ENCODE data around the gene SPATA3.

DNA sequence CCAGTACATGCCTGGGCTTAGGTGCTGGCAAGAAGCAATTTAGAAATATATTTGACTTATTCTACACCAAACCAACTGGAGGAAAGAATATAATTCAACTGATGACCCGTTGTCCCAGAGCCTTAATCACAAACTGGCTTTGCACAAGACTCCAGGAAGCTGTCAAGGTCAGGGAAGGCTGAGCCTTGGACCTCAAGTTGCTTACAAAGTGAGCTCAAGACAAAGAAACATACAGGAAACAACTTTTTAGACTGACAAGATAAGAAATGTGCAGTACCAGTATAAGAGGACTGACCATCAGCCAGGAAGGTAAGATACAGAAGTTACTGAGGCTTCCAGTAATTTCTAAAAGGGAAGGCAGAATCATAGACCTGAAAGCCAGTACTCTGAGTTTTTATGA lies 35.9 kb upstream of the SPATA3 start:
- TF ChIP-seq EGR1 (IDR thresholded peaks at IDR 0.05) (no peak), FOXM1 (IDR thresholded peaks at IDR 0.05; ENCODE audit: borderline replicate concordance, low read depth) (no peak), CEBPB (IDR thresholded peaks at IDR 0.05) (no peak), CREB1 (IDR thresholded peaks at IDR 0.05; ENCODE audit: low read depth) (no peak), TCF12 (IDR thresholded peaks at IDR 0.05; ENCODE audit: low read depth) (no peak), TEAD4 (IDR thresholded peaks at IDR 0.05) (no peak), TAF1 (IDR thresholded peaks at IDR 0.05; ENCODE audit: low read depth) (no peak), ZBTB7A (IDR thresholded peaks at IDR 0.05; ENCODE audit: low read depth) (no peak)
- TF ChIP-seq, protein P1, sequence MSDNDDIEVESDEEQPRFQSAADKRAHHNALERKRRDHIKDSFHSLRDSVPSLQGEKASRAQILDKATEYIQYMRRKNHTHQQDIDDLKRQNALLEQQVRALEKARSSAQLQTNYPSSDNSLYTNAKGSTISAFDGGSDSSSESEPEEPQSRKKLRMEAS (IDR thresholded peaks at IDR 0.05), result no peak
- TF ChIP-seq, protein P2, sequence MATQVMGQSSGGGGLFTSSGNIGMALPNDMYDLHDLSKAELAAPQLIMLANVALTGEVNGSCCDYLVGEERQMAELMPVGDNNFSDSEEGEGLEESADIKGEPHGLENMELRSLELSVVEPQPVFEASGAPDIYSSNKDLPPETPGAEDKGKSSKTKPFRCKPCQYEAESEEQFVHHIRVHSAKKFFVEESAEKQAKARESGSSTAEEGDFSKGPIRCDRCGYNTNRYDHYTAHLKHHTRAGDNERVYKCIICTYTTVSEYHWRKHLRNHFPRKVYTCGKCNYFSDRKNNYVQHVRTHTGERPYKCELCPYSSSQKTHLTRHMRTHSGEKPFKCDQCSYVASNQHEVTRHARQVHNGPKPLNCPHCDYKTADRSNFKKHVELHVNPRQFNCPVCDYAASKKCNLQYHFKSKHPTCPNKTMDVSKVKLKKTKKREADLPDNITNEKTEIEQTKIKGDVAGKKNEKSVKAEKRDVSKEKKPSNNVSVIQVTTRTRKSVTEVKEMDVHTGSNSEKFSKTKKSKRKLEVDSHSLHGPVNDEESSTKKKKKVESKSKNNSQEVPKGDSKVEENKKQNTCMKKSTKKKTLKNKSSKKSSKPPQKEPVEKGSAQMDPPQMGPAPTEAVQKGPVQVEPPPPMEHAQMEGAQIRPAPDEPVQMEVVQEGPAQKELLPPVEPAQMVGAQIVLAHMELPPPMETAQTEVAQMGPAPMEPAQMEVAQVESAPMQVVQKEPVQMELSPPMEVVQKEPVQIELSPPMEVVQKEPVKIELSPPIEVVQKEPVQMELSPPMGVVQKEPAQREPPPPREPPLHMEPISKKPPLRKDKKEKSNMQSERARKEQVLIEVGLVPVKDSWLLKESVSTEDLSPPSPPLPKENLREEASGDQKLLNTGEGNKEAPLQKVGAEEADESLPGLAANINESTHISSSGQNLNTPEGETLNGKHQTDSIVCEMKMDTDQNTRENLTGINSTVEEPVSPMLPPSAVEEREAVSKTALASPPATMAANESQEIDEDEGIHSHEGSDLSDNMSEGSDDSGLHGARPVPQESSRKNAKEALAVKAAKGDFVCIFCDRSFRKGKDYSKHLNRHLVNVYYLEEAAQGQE (IDR thresholded peaks at IDR 0.05; ENCODE audit: low read depth), result no peak
